ENCODE measurements around the gene MASP1.

DNA sequence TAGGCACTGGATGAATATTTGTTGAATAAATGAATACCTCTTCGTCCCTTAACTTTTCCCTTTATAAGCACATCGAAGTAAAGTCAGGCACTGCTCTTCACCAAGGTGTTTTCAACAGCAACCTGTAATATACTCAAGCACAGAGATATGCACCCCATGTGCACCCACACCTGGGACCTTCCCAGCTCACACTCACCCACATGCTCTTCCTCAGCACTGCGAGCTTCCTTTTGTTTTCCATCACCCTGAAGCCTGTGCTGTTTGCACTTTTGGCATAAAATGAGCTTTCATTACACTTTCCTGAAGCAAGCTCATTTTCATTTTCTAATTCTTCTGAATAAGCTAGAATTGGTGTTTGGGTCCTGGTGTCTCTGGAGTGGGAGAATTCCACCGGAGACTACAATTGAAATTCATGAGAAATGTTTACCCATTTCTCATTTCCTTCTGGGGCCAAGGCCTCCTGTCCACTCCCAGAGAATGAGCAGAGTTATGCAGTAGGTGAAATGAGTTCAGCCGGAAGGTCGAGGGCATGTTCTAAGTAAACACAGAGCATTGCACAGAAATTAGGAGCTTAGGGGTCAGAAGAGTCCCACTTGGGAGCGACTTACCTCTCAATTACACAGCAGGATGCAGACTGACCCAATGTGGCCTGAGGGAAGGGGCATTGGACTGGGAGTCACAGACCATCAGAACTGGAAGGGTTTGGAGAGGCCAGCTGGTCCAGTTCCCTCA lies 15.0 kb downstream of the MASP1 start:
- TF ChIP-seq, protein P1, sequence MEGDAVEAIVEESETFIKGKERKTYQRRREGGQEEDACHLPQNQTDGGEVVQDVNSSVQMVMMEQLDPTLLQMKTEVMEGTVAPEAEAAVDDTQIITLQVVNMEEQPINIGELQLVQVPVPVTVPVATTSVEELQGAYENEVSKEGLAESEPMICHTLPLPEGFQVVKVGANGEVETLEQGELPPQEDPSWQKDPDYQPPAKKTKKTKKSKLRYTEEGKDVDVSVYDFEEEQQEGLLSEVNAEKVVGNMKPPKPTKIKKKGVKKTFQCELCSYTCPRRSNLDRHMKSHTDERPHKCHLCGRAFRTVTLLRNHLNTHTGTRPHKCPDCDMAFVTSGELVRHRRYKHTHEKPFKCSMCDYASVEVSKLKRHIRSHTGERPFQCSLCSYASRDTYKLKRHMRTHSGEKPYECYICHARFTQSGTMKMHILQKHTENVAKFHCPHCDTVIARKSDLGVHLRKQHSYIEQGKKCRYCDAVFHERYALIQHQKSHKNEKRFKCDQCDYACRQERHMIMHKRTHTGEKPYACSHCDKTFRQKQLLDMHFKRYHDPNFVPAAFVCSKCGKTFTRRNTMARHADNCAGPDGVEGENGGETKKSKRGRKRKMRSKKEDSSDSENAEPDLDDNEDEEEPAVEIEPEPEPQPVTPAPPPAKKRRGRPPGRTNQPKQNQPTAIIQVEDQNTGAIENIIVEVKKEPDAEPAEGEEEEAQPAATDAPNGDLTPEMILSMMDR (IDR thresholded peaks at IDR 0.05), result no peak
- no peak for TF ChIP-seq POLR2A (IDR thresholded peaks at IDR 0.05)
